ENCODE results near the gene OSGIN1. TPM values are rescaled to one million over a fixed set of nuclear protein-coding genes. Genes with fewer than 3 reads are reported as not detected.

Gene OSGIN1
- total RNA-seq, 1 experiment from 2014 or later: 21.8 TPM

DNA sequence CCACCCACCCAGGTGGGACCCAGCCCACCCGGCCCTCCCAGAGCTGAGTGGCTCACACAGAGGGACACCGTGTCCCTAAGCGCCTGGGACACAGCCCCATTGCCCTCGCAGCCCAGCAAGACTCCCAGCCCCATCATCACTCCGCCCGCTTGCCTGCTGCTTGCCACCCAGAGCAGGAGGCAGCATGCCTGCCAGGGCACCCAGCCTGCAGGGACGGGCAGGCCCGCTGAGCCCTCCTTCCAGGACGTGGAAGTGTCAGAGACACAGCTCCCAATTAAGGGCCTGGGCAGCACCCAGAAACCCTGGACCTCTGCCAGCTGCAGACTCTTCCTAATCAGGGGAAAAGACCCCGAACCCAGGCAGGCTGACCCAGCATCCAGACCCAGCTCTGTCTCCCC lies 17.2 kb upstream of the OSGIN1 start:
- H3K36me3 Mint-ChIP-seq (ENCODE audit: insufficient read depth, unreplicated experiment): peaks cover 21% of the 10 kb centered on the region
- Histone ChIP-seq H3K4me3 (ENCODE audit: low read depth, low read length) (no peak overlapping the region), H3K9me3 (no peaks in the 10 kb centered on the region), H3K27me3 (replicated peaks; ENCODE audit: control insufficient read depth, insufficient read depth, low read length) (no peaks in the 10 kb centered on the region), H3K36me3 (ENCODE audit: control insufficient read depth, insufficient read depth, low read length) (no peaks in the 10 kb centered on the region), H3K4me1 (no peaks in the 10 kb centered on the region)
- intact Hi-C loops (cut with micrococcal nuclease; ENCODE audit: unreplicated experiment): no loop called here
- H3K27me3 Mint-ChIP-seq (ENCODE audit: insufficient read depth, unreplicated experiment): no peaks in the 10 kb centered on the region
- H3K4me1 Mint-ChIP-seq (ENCODE audit: low read depth, unreplicated experiment): peaks cover 6% of the 10 kb centered on the region
- no TSS peak for BruUV-seq (replicated peaks)
- ChIA-PET CTCF (interaction anchor here (0.6 kb wide), 1 partner anchor 154 kb away, joined by 3 read pairs; no protein-coding TSS in a partner anchor), POLR2A (no interaction called here)
- TF ChIP-seq, protein P1, sequence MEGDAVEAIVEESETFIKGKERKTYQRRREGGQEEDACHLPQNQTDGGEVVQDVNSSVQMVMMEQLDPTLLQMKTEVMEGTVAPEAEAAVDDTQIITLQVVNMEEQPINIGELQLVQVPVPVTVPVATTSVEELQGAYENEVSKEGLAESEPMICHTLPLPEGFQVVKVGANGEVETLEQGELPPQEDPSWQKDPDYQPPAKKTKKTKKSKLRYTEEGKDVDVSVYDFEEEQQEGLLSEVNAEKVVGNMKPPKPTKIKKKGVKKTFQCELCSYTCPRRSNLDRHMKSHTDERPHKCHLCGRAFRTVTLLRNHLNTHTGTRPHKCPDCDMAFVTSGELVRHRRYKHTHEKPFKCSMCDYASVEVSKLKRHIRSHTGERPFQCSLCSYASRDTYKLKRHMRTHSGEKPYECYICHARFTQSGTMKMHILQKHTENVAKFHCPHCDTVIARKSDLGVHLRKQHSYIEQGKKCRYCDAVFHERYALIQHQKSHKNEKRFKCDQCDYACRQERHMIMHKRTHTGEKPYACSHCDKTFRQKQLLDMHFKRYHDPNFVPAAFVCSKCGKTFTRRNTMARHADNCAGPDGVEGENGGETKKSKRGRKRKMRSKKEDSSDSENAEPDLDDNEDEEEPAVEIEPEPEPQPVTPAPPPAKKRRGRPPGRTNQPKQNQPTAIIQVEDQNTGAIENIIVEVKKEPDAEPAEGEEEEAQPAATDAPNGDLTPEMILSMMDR (IDR thresholded peaks at IDR 0.05; ENCODE audit: insufficient read depth in 1 of 2, low read depth in 1 of 2, low read length in 1 of 2, severe bottlenecking in 1 of 2, unreplicated experiment in 1 of 2): no peak
- DNase-seq: no peak
- H3K4me3 Mint-ChIP-seq (ENCODE audit: unreplicated experiment): no peak overlapping the region
- no peaks in the 10 kb centered on the region for H3K9me3 Mint-ChIP-seq (ENCODE audit: unreplicated experiment)
- no peak overlapping the region for H3K27ac Mint-ChIP-seq (ENCODE audit: unreplicated experiment)

DNA sequence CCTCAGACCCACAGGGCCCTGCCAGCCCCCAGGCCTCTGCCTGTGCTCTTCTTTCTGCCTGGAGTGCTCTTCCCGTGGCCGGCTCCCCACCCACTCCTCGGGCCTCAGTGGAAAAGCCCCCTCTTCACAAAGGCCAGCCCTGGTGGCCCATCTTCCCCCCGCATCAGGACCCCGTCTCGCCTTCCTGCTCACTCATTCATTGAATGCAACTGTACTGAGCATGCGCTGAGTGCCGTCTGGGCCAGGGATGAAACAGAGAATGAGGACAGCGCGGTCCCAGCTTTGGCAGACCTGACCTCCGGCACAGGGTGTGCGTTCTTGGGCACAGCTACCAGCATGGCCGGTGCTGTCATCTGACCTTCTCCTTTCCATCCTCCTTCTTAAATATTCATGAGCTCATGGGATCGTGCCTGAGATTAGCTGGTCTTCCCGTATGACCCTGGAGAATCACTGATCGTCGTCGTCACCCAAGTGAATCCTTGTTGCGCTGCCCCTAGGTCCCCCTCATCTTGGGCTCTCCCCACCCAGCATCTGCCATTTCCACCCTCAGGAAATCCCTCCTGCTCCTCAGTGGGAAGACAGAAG lies 16.4 kb upstream of the OSGIN1 start:
- CTCF ChIA-PET: no interaction called here
- H3K4me3 ChIP-seq (ENCODE audit: low read depth, low read length): no peak overlapping the region
- no peaks in the 10 kb centered on the region for H3K9me3 Mint-ChIP-seq (ENCODE audit: unreplicated experiment)
- no peak overlapping the region for H3K27ac Mint-ChIP-seq (ENCODE audit: unreplicated experiment)
- peaks cover 18% of the 10 kb centered on the region for H3K36me3 Mint-ChIP-seq (ENCODE audit: insufficient read depth, unreplicated experiment)
- no peaks in the 10 kb centered on the region for H3K4me1 ChIP-seq
- TF ChIP-seq, protein P1 (IDR thresholded peaks at IDR 0.05; ENCODE audit: insufficient read depth in 1 of 2, low read depth in 1 of 2, low read length in 1 of 2, severe bottlenecking in 1 of 2, unreplicated experiment in 1 of 2): no peak
- no peaks in the 10 kb centered on the region for H3K27me3 ChIP-seq (replicated peaks; ENCODE audit: control insufficient read depth, insufficient read depth, low read length)
- H3K9me3 ChIP-seq: no peaks in the 10 kb centered on the region
- no peak for DNase-seq
- no TSS peak for BruUV-seq (replicated peaks)
- POLR2A ChIA-PET: no interaction called here
- no peaks in the 10 kb centered on the region for H3K36me3 ChIP-seq (ENCODE audit: control insufficient read depth, insufficient read depth, low read length)
- H3K27me3 Mint-ChIP-seq (ENCODE audit: insufficient read depth, unreplicated experiment): no peaks in the 10 kb centered on the region
- intact Hi-C loops (cut with micrococcal nuclease; ENCODE audit: unreplicated experiment): no loop called here
- peaks cover 6% of the 10 kb centered on the region for H3K4me1 Mint-ChIP-seq (ENCODE audit: low read depth, unreplicated experiment)
- no peak overlapping the region for H3K4me3 Mint-ChIP-seq (ENCODE audit: unreplicated experiment)

GRCh38 chr16:83937267-83937666 lies 15.8 kb upstream of the OSGIN1 start:
- H3K4me3 Mint-ChIP-seq (ENCODE audit: unreplicated experiment): no peak overlapping the region
- ChIA-PET POLR2A (no interaction called here), CTCF (interaction anchor here (0.5 kb wide), 1 partner anchor 250 kb away, joined by 3 read pairs; the partner anchor contains the start of gene TAF1C)
- intact Hi-C loops (cut with micrococcal nuclease; ENCODE audit: unreplicated experiment): no loop called here
- H3K36me3 Mint-ChIP-seq (ENCODE audit: insufficient read depth, unreplicated experiment): peaks cover 15% of the 10 kb centered on the region
- Histone ChIP-seq H3K4me1 (peaks cover 5% of the 10 kb centered on the region; the same call in 1 of the 2 replicates), H3K27me3 (replicated peaks; ENCODE audit: control insufficient read depth, insufficient read depth, low read length) (no peaks in the 10 kb centered on the region), H3K4me3 (ENCODE audit: low read depth, low read length) (no peak overlapping the region), H3K9me3 (no peaks in the 10 kb centered on the region), H3K36me3 (ENCODE audit: control insufficient read depth, insufficient read depth, low read length) (no peaks in the 10 kb centered on the region)
- no TSS peak for BruUV-seq (replicated peaks)
- DNase-seq: no peak
- peaks cover 6% of the 10 kb centered on the region for H3K4me1 Mint-ChIP-seq (ENCODE audit: low read depth, unreplicated experiment)
- TF ChIP-seq, protein P1 (IDR thresholded peaks at IDR 0.05; ENCODE audit: insufficient read depth in 1 of 2, low read depth in 1 of 2, low read length in 1 of 2, severe bottlenecking in 1 of 2, unreplicated experiment in 1 of 2): no peak
- H3K9me3 Mint-ChIP-seq (ENCODE audit: unreplicated experiment): no peaks in the 10 kb centered on the region
- H3K27ac Mint-ChIP-seq (ENCODE audit: unreplicated experiment): no peak overlapping the region
- H3K27me3 Mint-ChIP-seq (ENCODE audit: insufficient read depth, unreplicated experiment): no peaks in the 10 kb centered on the region
